PC-9 (cell line): ENCODE results near the gene ADAM21. TPM values are rescaled to one million over a fixed set of nuclear protein-coding genes. Genes with fewer than 3 reads are reported as not detected.
A peak's percentile ranks its signal among the peaks of the same experiment; 100 is the strongest.
"Not testable (repeated sequence)": the region's sequence is repeated elsewhere in the genome, so short reads cannot be mapped to it uniquely, and the experiment has no call there.

Experiments
- Bru-seq: library from RNA; stranded (reverse); fragments of 400-500 nt; gene quantifications from one replicate; lab custom pipeline; 2021; lab: Mats Ljungman, UMichigan
- BruChase-seq, 2 experiments: library from RNA; stranded (reverse); fragments of 400-500 nt; gene quantifications; one replicate each; lab custom pipeline; 2021; lab: Mats Ljungman, UMichigan
- BruUV-seq: library from RNA; stranded (reverse); fragments of 400-500 nt; replicated peaks from 2 replicates; lab custom pipeline; 2021; lab: Mats Ljungman, UMichigan
- CTCF ChIA-PET: fragments of 300-600 bp; sonication (Branson Sonifier 250); formaldehyde crosslinking; loops from one replicate; lab custom pipeline; 2022; ENCODE audit warnings: antibody characterized with exemption; lab: Charles Lee
- POLR2A ChIA-PET: fragments of 300-600 bp; sonication (Branson Sonifier 250); formaldehyde crosslinking; loops from one replicate; lab custom pipeline; 2022; ENCODE audit warnings: antibody characterized with exemption; ENCODE audit not compliant: unreplicated experiment; lab: Charles Lee
- DNase-seq, 2 experiments: peaks; one replicate each; pipeline versions ENCODE4 v3.0.0 to v3.0.0-alpha.2; 2015 to 2022; ENCODE audit warnings: mixed read lengths in 1 of 2
- H2AFZ ChIP-seq: fragments of 200-600 bp; sonication (generic); 2 replicates; pipeline ENCODE4 v1.8.1; 2017; ENCODE audit warnings: antibody characterized with exemption
- H3F3A ChIP-seq: fragments of 200-600 bp; sonication (generic); 2 replicates; pipeline ENCODE4 v1.8.1; 2017; ENCODE audit warnings: antibody characterized with exemption, mild to moderate bottlenecking, low read depth; ENCODE audit not compliant: insufficient read depth
- H3K27ac ChIP-seq: fragments of 200-600 bp; sonication (generic); 2 replicates; pipeline ENCODE4 v1.6.1; 2016; ENCODE audit warnings: mixed run types
- H3K27me3 ChIP-seq: fragments of 200-600 bp; sonication (generic); 2 replicates; pipeline ENCODE4 v1.6.1; 2016; ENCODE audit warnings: low read depth, mixed run types; ENCODE audit not compliant: insufficient read depth
- H3K36me3 ChIP-seq: fragments of 200-600 bp; sonication (generic); 2 replicates; pipeline ENCODE4 v1.6.1; 2016; ENCODE audit warnings: low read depth, mixed run types
- H3K4me1 ChIP-seq: fragments of 200-600 bp; sonication (generic); replicated peaks from 2 replicates; pipeline ENCODE4 v1.6.1; 2016; ENCODE audit warnings: mixed run types; ENCODE audit not compliant: insufficient read depth
- H3K4me2 ChIP-seq: fragments of 200-600 bp; sonication (generic); 2 replicates; pipeline ENCODE4 v1.6.1; 2017; ENCODE audit warnings: mixed run types
- H3K4me3 ChIP-seq: fragments of 200-600 bp; sonication (generic); 2 replicates; pipeline ENCODE4 v1.6.1; 2016; ENCODE audit warnings: mixed run types
- H3K79me2 ChIP-seq: fragments of 200-600 bp; sonication (generic); 2 replicates; pipeline ENCODE4 v1.6.1; 2017; ENCODE audit warnings: low read depth, mixed run types
- H3K9me2 ChIP-seq: fragments of 200-600 bp; sonication (generic); 2 replicates; pipeline ENCODE4 v1.8.1; 2017; ENCODE audit warnings: mild to moderate bottlenecking; ENCODE audit not compliant: insufficient read depth
- H3K9me3 ChIP-seq: fragments of 200-600 bp; sonication (generic); 2 replicates; pipeline ENCODE4 v1.8.1; 2016; ENCODE audit warnings: low read depth; ENCODE audit not compliant: insufficient read depth
- H4K20me1 ChIP-seq: fragments of 200-600 bp; sonication (generic); 2 replicates; pipeline ENCODE4 v1.8.1; 2017; ENCODE audit not compliant: insufficient read depth
- EZH2 ChIP-seq: fragments of 200-600 bp; sonication (generic); IDR thresholded peaks from 2 replicates; pipeline ENCODE4 v1.8.0; 2017; ENCODE audit warnings: antibody characterized with exemption, low read depth
- intact Hi-C: fragments of 100-400 bp; cut with micrococcal nuclease; formaldehyde crosslinking; loops from one replicate; pipeline ENCODE4 v1.10.0; 2022; ENCODE audit not compliant: unreplicated experiment
- long read RNA-seq: library from polyadenylated mRNA; stranded (forward); transcript quantifications from one replicate; pipeline ENCODE4 v2.0.0, GENCODE V29; 2022
- total RNA-seq: library from RNA; stranded (reverse); gene quantifications from 2 replicates; pipeline ENCODE4 v1.2.3, GENCODE V29; 2021
- TF ChIP-seq, protein P1 (sequence below): fragments of 200-600 bp; sonication (generic); conservative IDR thresholded peaks from 2 replicates; pipeline ENCODE4 v1.6.1; 2017; ENCODE audit warnings: mixed run types, antibody characterized with exemption, mild to moderate bottlenecking, moderate library complexity

The ADAM21 gene
- total RNA-seq (0.15 TPM in 1 of 2 replicates, not detected in the other), Bru-seq, nascent RNA (percentile 10 among the genes with signal in this experiment), BruChase-seq, experiment 1, labeled RNA remaining after a 2-hour chase (percentile 20 among the genes with signal in this experiment), BruChase-seq, experiment 2, labeled RNA remaining after a 6-hour chase (percentile 22 among the genes with signal in this experiment)
- long read RNA-seq: 0 reads

- ChIA-PET CTCF (no interaction called here), POLR2A (no interaction called here)
- BruUV-seq: no TSS peak
- intact Hi-C loops: no loop called here
- no peak within 1 kb of the TSS for H3K4me2 ChIP-seq
- no peak for DNase-seq
- H4K20me1 ChIP-seq: no peaks in the 10 kb centered on the region
- H3K4me1 ChIP-seq: no peaks in the 10 kb centered on the region
- H3K9me2 ChIP-seq: no peaks in the 10 kb centered on the region
- H3K27me3 ChIP-seq: no peaks in the 10 kb centered on the region
- H3K79me2 ChIP-seq: no peaks in the 10 kb centered on the region
- no peaks in the 10 kb centered on the region for H3K36me3 ChIP-seq
- no peaks in the 10 kb centered on the region for H3F3A ChIP-seq
- TF ChIP-seq, protein P1, sequence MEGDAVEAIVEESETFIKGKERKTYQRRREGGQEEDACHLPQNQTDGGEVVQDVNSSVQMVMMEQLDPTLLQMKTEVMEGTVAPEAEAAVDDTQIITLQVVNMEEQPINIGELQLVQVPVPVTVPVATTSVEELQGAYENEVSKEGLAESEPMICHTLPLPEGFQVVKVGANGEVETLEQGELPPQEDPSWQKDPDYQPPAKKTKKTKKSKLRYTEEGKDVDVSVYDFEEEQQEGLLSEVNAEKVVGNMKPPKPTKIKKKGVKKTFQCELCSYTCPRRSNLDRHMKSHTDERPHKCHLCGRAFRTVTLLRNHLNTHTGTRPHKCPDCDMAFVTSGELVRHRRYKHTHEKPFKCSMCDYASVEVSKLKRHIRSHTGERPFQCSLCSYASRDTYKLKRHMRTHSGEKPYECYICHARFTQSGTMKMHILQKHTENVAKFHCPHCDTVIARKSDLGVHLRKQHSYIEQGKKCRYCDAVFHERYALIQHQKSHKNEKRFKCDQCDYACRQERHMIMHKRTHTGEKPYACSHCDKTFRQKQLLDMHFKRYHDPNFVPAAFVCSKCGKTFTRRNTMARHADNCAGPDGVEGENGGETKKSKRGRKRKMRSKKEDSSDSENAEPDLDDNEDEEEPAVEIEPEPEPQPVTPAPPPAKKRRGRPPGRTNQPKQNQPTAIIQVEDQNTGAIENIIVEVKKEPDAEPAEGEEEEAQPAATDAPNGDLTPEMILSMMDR: no peak
- no peak for TF ChIP-seq EZH2
- H3K27ac ChIP-seq: no peak within 1 kb of the TSS
- H3K4me3 ChIP-seq: no peak within 1 kb of the TSS
- H3K9me3 ChIP-seq: no peaks in the 10 kb centered on the region
- no peak within 1 kb of the TSS for H2AFZ ChIP-seq
Measured at GRCh38 chr14:70451874-70452273, at the start of gene ADAM21. Gene ADAM21 (plus strand): TSS chr14:70452174. CDS start chr14:70457500, 5,326 bp downstream.

DNA sequence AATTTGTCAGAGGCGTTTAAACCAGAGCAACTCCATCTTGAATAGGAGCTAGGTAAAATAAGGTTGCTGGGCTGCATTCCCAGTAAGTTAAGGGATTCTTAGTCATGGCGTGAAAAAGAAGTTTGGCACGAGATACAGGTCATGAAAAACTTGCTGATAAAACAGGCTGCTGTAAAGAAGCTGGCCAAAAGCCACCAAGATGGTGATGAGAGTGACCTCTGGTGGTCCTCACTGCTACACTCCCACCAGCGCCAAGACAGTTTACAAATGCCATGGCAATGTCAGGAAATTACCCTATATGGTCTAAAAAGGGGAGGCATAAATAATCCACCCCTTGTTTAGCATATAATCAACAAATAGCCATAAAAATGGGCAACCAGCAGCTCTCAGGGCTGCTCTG is 48.6 kb upstream of the ADAM21 start:
- H3K9me2 ChIP-seq, H3K79me2 ChIP-seq, H4K20me1 ChIP-seq, H3K27me3 ChIP-seq, H3K4me1 ChIP-seq, intact Hi-C loops, BruUV-seq, H3K9me3 ChIP-seq, H3K4me2 ChIP-seq, H3F3A ChIP-seq, H3K4me3 ChIP-seq, H3K36me3 ChIP-seq, POLR2A ChIA-PET, CTCF ChIA-PET, H2AFZ ChIP-seq, DNase-seq, H3K27ac ChIP-seq: not testable (repeated sequence)

DNA sequence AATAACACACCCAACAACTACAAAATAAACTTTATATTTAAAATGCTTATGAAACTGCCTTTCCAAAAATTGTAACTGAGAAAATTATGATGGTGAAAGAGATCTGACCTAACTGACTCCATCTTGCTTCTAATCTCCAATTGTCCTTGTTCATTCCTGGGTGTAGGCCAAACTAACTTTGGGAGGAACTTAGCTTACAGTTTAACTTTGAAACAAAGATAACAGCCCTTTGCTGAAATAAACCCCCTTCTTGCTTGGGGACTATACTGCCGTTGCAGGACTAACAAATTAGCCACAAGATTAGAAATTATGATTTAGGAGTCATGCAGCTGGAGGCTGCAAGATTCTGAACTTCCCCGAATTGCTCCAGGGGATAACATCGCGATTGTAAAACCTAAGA is 45.8 kb upstream of the ADAM21 start:
- H3K36me3 ChIP-seq, BruUV-seq, H3K27ac ChIP-seq, H3K9me2 ChIP-seq, H3K4me1 ChIP-seq, H2AFZ ChIP-seq, H3K79me2 ChIP-seq, H3K9me3 ChIP-seq, H3K4me2 ChIP-seq, DNase-seq, CTCF ChIA-PET, H4K20me1 ChIP-seq, H3F3A ChIP-seq, H3K27me3 ChIP-seq, intact Hi-C loops, H3K4me3 ChIP-seq, POLR2A ChIA-PET: not testable (repeated sequence)

DNA sequence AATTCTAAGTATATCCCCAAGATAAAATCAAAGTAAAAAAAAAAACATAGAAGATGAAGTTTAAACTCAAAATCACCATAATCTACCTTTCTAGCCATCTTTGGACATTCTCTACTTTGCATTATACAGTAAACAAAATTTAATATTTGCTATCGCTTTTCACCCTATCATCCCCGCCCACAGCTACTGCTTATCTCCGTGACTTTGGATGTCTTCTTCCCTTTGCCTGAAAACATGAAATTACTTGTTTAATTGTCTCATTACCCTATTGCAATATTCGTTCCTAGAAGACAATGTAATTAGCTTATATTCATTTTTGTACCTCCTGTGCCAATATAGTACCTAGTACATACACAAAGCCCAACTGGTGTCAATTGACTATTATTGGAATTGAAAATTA is 44.4 kb upstream of the ADAM21 start:
- peaks cover 4% of the 10 kb centered on the region; the same call in 1 of the 2 replicates for H4K20me1 ChIP-seq
- no peak overlapping the region for H3K4me2 ChIP-seq
- no peaks in the 10 kb centered on the region; the same call in 1 of the 2 replicates for H3K9me2 ChIP-seq
- no peak overlapping the region for H2AFZ ChIP-seq
- H3K79me2 ChIP-seq: no peaks in the 10 kb centered on the region
- no peak for DNase-seq
- H3K27ac ChIP-seq: no peak overlapping the region
- no peak overlapping the region for H3K4me3 ChIP-seq
- no peak for TF ChIP-seq EZH2
- TF ChIP-seq, protein P1: no peak
- ChIA-PET POLR2A (no interaction called here), CTCF (no interaction called here)
- H3K27me3 ChIP-seq: no peaks in the 10 kb centered on the region
- no peaks in the 10 kb centered on the region; the same call in 1 of the 2 replicates for H3F3A ChIP-seq
- no peaks in the 10 kb centered on the region for H3K9me3 ChIP-seq
- no peaks in the 10 kb centered on the region for H3K4me1 ChIP-seq
- no TSS peak for BruUV-seq
- H3K36me3 ChIP-seq: peaks cover 10% of the 10 kb centered on the region; the same call in 1 of the 2 replicates
- intact Hi-C loops: no loop called here
